Stimulated activated CD4-positive, alpha-beta T cell treated with anti-CD3 and anti-CD28 coated beads, Interleukin-15, amount 100 ng/mL, for 48 hours (primary cell): Measurements from ENCODE around the gene LMCD1.

ENCODE experiments used
- DNase-seq, 2 donors: peaks; one replicate each; pipeline ENCODE4 v3.0.0-alpha.2; 2020; ENCODE audit warnings: low read depth in 2 of 2

LMCD1 gene

DNA sequence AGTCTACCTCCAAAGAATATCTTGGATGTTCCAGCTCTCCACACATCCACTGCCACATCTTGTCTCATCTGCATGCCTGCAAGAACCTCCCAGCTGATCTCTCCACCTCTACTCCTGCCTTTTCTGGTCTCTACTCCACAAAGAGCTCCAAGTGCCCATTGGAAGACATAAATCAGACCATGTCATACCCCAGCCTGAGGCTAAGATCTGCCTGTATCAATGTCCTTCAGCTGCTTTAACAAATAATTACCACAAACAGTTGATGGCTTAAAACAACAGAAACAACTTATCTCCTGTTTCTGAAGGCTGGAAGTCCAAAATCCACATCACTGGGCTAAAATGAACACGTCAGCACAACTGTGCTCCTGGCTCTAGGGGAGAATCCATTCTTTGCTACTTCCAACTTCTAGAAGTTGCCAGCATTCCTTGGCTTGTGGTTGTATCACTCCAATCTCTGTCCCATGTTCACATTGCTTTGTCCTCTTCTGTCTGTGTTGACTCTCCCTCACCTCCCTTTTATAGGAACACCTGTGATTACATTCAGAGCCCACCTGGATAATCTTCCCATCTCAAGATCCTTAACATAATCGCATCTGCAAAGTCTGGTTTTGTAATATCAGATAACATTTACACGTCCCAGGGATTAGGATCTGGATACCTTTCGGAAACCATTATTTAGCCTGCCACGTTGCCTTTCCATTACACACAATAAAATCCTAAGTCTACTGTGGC lies 17.0 kb upstream of the LMCD1 start:
- DNase-seq = no peak

- DNase-seq = no peak
These were observed 16.3 kb upstream of the LMCD1 start for GRCh38 chr3:8485141-8485870.

GRCh38 chr3:8485943-8486342 lies 15.7 kb upstream of the LMCD1 start:
- no peak for DNase-seq

- DNase-seq = no peak
These were observed 15.2 kb upstream of the LMCD1 start for GRCh38 chr3:8486434-8486833.

GRCh38 chr3:8486936-8487335 lies 14.7 kb upstream of the LMCD1 start:
- DNase-seq = no peak

DNA sequence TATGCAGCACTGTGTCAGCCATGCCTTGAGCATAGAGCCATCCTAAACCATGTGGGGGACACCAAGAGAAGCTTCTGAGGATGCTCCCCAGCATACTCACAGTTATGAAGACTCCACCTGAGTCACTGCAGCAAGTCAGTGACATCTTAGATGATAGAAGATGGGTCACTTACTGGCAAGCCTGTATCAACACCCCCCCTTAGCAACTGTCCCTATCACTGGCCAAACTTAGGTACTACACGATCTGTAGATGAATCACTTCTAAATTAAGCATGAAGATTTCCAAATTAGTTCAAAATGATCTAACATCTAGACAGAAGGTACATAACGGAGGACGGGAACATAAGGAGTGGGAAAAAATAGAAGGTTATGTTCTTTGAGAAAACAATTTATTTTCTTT lies 13.2 kb upstream of the LMCD1 start:
- no peak for DNase-seq

- DNase-seq = no peak
These were observed 12.7 kb upstream of the LMCD1 start for GRCh38 chr3:8488877-8489276.

DNA sequence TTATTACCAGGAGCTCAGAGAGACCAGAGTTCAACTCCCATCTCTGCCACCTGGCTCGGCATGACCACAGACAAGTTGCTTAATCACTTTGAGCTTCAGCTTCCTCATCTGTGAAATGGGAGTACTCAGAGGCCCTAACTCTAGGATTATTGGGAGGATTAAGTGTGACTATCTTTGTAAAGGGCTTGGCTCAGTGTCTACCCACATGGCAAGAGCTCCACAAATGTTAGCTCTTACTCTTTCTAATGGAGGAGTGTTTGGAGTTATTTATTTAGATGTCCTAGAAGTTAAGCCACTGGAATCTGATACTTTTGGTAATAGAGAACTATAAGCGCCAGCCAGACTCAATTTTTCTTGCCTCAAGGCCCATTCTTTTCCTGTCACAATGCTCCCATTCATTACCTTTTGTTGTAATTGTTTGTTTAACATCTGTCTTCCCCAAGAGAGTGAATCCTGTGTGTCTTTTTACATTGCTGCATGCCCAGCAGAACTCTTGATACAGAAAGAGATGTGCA lies 12.3 kb upstream of the LMCD1 start:
- DNase-seq = no peak

GRCh38 chr3:8490079-8490552 lies 11.5 kb upstream of the LMCD1 start:
- no peak for DNase-seq

DNA sequence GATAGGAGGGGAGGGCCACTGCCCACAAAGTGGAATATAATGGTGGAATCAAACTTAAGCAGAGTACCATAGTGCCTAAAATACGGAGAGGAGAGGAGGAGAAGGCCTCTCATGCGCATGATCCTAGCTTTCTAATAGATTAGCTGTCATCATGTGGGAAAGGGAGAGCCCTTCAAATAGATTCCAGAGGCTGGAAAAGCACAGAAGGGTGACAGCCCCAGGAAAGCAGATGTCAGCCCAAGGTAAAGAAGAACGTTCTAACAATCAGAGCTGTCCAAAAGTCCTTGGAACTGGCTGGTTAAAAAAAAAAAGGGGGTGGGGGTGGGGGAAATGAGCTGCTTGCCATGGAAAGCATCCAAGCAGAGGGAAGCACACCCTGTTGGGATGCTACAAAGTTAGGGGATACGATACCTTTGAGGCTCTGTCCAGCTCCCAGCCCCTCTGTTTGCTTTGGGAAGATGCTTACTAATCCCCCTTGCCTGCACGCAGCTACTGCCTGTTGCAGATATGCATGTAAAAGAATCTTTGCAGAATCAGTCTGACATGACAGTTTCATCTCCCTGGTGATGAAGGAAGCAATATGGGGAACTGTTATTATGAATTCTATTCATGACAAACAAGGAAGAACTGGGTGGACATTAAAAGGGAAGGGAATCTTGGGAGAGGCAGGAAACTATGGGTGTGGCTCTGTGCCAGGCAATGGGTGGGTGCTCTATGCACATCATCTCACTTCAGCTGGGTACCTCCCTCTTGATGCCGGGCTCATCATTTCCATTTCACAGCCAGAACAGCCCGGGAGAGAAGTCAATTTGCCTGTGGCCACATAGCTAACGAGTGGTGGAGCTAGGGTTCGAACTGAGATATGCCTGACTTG lies 10.1 kb upstream of the LMCD1 start:
- no peak for DNase-seq

- DNase-seq = no peak
These were observed 8.7 kb upstream of the LMCD1 start for GRCh38 chr3:8492744-8493511.

- DNase-seq = no peak
These were observed 7.9 kb upstream of the LMCD1 start for GRCh38 chr3:8493744-8494143.

GRCh38 chr3:8494327-8494726 lies 7.3 kb upstream of the LMCD1 start:
- no peak for DNase-seq

GRCh38 chr3:8497582-8497981 lies 4.0 kb upstream of the LMCD1 start:
- no peak for DNase-seq

- DNase-seq = no peak
These were observed 2.4 kb upstream of the LMCD1 start for GRCh38 chr3:8499181-8499611.

GRCh38 chr3:8500319-8500988 lies 1.2 kb upstream of the LMCD1 start:
- no peak for DNase-seq

GRCh38 chr3:8500989-8501370 lies 643 bp upstream of the LMCD1 start:
- no peak for DNase-seq

GRCh38 chr3:8503461-8503860 lies 1.8 kb downstream of the LMCD1 start:
- no peak for DNase-seq

GRCh38 chr3:8503871-8504610 lies 2.4 kb downstream of the LMCD1 start:
- DNase-seq = no peak

DNA sequence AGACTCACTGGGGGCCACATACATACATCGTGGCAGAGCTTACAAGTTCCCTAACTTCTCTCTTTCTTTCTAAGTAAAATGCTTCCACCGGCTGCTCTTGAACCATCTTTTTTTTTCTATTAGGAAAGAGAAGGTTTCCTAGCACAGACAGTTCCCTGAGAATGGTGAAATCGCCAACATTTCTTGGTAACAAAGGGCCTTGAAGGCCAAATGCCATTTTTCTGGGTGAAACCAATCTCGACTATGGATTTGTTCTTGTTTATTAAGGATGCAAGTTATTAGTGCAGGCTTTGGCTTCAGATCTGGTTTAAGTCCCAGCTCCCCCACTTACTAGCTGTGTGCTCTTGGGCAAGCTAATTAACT lies 3.0 kb downstream of the LMCD1 start:
- DNase-seq = no peak
